ENCODE measurements around the gene E2F4.

DNA sequence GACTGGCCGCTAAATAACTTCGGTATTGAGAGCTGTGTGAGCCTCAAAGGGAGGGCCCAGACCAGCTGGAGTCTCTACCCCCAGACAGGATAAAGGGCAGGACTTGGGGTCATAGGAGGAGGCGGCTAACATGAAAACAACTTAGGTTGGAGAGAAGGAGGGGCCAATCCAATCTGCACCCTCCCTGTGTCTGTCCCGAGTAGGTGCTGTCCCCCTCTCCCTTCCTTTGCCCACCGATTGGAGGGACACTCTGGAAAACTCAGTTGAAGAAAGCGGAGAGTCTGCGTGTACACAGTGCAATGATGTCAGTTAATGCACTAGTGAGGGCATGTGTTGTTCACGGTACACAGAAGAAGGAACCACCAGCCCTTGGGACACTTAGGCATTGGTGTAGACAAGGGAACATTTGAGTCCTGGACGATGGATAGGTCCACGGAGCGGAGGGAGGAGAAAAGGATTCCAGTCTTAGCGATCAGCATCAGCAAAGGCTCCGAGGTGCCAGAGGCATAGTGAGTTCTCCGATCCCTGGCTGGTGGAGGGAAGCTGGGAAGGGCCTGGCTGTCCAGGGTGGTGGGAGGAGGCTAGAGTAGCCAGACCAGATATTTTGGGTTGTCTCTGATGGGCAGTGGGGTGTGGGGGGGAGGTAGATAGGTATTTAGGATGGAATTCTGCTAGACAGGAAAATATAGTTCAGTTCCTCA, 20.9 kb upstream of the E2F4 start:
- TF ChIP-seq CTCF (IDR thresholded peaks at IDR 0.05; ENCODE audit: low read depth, low read length) (no peak), EZH2phosphoT487 (IDR thresholded peaks at IDR 0.05; ENCODE audit: low read depth) (no peak)
